Measurements from ENCODE around the gene PARVG. TPM values are rescaled to one million over a fixed set of nuclear protein-coding genes. Genes with fewer than 3 reads are reported as not detected.

The PARVG gene
- polyA plus RNA-seq, 2 of the 4 experiments (the other 2 are of a cell fraction), result not detected

DNA sequence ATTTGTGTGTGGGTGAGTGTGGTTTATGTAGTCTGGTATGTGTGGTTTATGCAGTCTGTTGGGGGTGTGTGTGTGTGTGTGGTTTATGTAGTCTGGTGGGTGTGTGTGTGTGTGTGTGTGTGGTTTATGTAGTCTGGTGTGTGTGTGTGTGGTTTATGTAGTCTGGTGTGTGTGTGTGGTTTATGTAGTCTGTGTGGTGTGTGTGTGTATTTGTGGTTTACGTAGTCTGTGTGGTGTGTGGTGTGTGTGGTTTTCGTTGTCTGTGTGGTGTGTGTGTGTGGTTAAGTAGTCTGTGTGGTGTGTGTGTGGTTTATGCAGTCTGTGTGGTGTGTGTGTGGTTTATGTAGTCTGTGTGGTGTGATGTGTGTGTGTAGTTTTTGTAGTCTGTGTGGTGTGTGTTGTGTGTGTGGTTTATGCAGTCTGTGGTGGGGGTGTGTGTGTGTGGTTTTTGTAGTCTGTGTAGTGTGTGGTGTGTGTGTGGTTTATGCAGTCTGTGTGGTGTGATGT, 26.2 kb upstream of the PARVG start:
- 93% methylated on average over 2 of the region's 2 CpGs for WGBS (ENCODE audit: missing lambda C conversion rate)
- ChIA-PET CTCF (no interaction called here), POLR2A (no interaction called here)
- no peak for FAIRE-seq
- no peak for TF ChIP-seq NFE2L2 (conservative IDR thresholded peaks at IDR 0.05; ENCODE audit: low read length)
- no peak for TF ChIP-seq BCL3 (IDR thresholded peaks at IDR 0.05)
- no peak for TF ChIP-seq MAZ (IDR thresholded peaks at IDR 0.05; ENCODE audit: borderline replicate concordance, low read depth, low read length)
- no peak for TF ChIP-seq GATA3 (IDR thresholded peaks at IDR 0.05; ENCODE audit: borderline replicate concordance)
- no peak for ATAC-seq
- no peak overlapping the region for H3K27ac ChIP-seq
- H3K9me3 ChIP-seq, result no peaks in the 10 kb centered on the region
- no peak overlapping the region for H3K4me3 ChIP-seq
- DNase-seq (ENCODE audit: low read depth in 1 of 2, low spot score in 1 of 2), result no peak
- no peak overlapping the region for H3K4me2 ChIP-seq
- H3K4me1 ChIP-seq, result no peaks in the 10 kb centered on the region

DNA sequence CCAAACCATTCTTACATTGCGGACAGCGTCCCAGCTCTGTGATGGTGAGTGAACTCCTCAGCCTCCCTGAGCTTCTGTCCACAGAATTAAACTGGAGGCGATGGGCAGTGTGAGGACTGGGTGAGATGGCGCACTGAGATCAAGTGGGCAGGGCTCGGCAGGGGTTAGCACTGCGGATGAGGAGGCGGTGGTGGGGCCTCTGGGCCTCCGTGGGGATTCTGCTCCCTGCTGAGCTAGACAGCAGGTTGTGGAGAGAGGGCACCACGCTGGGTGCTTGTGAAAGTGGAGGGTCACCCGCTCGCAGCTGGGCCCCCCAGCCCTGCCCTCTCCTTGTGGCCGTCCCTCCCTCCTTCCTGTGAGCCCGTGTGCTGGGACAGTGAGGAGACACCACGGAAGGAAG, 25.6 kb upstream of the PARVG start:
- POLR2A ChIA-PET, result interaction anchor here (0.5 kb wide), 1 partner anchor 433 kb away, joined by 3 read pairs; no protein-coding TSS in a partner anchor
- no peak for DNase-seq (ENCODE audit: low read depth in 1 of 2, low spot score in 1 of 2)
- TF ChIP-seq NR3C1 (IDR thresholded peaks at IDR 0.05) (no peak), ZSCAN20 (CRISPR knock-in tag; IDR thresholded peaks at IDR 0.05) (no peak), ZFP36 (IDR thresholded peaks at IDR 0.05; ENCODE audit: borderline replicate concordance, partially characterized antibody) (no peak)
- TF ChIP-seq, protein P1, sequence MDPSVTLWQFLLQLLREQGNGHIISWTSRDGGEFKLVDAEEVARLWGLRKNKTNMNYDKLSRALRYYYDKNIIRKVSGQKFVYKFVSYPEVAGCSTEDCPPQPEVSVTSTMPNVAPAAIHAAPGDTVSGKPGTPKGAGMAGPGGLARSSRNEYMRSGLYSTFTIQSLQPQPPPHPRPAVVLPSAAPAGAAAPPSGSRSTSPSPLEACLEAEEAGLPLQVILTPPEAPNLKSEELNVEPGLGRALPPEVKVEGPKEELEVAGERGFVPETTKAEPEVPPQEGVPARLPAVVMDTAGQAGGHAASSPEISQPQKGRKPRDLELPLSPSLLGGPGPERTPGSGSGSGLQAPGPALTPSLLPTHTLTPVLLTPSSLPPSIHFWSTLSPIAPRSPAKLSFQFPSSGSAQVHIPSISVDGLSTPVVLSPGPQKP (IDR thresholded peaks at IDR 0.05; ENCODE audit: low read depth, low read length), result no peak
- Histone ChIP-seq H3K4me3 (no peak overlapping the region), H3K9me3 (no peaks in the 10 kb centered on the region), H3K4me2 (no peak overlapping the region), H3K27ac (no peak overlapping the region), H3K4me1 (no peaks in the 10 kb centered on the region)
- no peak for FAIRE-seq
- 91% methylated on average over 10 of the region's 14 CpGs for WGBS (ENCODE audit: missing lambda C conversion rate)
- CTCF ChIA-PET, result no interaction called here
- ATAC-seq, result no peak

DNA sequence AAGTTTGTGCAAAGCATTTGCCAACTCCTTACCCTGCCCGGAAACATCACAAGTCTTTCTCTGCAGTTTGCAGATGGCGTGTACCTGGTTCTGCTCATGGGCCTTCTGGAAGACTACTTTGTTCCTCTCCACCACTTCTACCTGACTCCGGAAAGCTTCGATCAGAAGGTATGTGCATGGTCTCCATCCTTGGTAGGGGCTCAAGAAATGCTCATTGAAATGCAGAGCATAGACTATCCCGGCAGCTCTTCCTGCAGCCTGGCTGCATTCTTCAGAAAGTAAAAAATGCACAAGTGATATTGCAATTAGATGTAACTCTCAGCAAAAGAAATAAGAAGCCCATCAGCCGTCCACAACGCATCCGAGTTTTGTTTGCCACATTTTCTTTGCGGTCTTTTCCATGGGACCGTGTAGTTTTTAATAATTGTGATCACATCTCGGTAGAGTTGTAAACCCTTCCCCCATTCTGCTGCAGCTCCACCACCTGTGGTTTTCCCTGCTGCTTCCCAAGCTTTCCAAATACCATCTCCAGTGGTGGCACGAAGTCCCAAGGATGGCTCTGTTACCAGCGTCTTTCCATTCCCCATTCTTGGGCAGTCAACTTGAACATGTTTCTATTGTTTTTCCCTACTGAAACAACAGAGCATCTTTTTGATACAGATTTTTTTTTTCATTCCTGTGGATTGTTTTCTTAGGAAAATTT, 22.7 kb upstream of the PARVG start:
- H3K4me3 ChIP-seq, result no peak overlapping the region
- ATAC-seq, result no peak
- FAIRE-seq, result no peak
- no peak for DNase-seq (ENCODE audit: low read depth in 1 of 2, low spot score in 1 of 2)
- no peaks in the 10 kb centered on the region for H3K4me1 ChIP-seq
- no peak overlapping the region for H3K4me2 ChIP-seq
- ChIA-PET POLR2A (no interaction called here), CTCF (no interaction called here)
- H3K9me3 ChIP-seq, result no peaks in the 10 kb centered on the region
- WGBS (ENCODE audit: missing lambda C conversion rate), result 94% methylated on average over 13 of the region's 13 CpGs
- TF ChIP-seq SMC3 (IDR thresholded peaks at IDR 0.05), result no peak
- TF ChIP-seq USF2 (IDR thresholded peaks at IDR 0.05), result no peak
- H3K27ac ChIP-seq, result no peak overlapping the region

- DNase-seq (ENCODE audit: low read depth in 1 of 2, low spot score in 1 of 2), result no peak
- no peak for ATAC-seq
- POLR2A ChIA-PET, result no interaction called here
- H3K9me3 ChIP-seq, result no peaks in the 10 kb centered on the region
- no peak overlapping the region for H3K4me2 ChIP-seq
- no peak overlapping the region for H3K4me3 ChIP-seq
- no peak overlapping the region for H3K27ac ChIP-seq
- TF ChIP-seq CBX2 (IDR thresholded peaks at IDR 0.05; ENCODE audit: borderline replicate concordance, low read depth), result no peak
- no peak for TF ChIP-seq NFE2L2 (conservative IDR thresholded peaks at IDR 0.05; ENCODE audit: low read length)
- no peak for TF ChIP-seq ATOH8 (CRISPR knock-in tag; IDR thresholded peaks at IDR 0.05; ENCODE audit: low read depth)
- TF ChIP-seq, protein P2, sequence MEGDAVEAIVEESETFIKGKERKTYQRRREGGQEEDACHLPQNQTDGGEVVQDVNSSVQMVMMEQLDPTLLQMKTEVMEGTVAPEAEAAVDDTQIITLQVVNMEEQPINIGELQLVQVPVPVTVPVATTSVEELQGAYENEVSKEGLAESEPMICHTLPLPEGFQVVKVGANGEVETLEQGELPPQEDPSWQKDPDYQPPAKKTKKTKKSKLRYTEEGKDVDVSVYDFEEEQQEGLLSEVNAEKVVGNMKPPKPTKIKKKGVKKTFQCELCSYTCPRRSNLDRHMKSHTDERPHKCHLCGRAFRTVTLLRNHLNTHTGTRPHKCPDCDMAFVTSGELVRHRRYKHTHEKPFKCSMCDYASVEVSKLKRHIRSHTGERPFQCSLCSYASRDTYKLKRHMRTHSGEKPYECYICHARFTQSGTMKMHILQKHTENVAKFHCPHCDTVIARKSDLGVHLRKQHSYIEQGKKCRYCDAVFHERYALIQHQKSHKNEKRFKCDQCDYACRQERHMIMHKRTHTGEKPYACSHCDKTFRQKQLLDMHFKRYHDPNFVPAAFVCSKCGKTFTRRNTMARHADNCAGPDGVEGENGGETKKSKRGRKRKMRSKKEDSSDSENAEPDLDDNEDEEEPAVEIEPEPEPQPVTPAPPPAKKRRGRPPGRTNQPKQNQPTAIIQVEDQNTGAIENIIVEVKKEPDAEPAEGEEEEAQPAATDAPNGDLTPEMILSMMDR (IDR thresholded peaks at IDR 0.05), result no peak
- no peak for TF ChIP-seq BHLHE40 (IDR thresholded peaks at IDR 0.05; ENCODE audit: low read depth, low read length)
- TF ChIP-seq PBX3 (IDR thresholded peaks at IDR 0.05), result no peak
- TF ChIP-seq KDM5A (IDR thresholded peaks at IDR 0.05), result no peak
- no peak for TF ChIP-seq FOSB (CRISPR knock-in tag; IDR thresholded peaks at IDR 0.05)
- TF ChIP-seq MAX (IDR thresholded peaks at IDR 0.05), result no peak
- no peak for TF ChIP-seq E2F6 (IDR thresholded peaks at IDR 0.05; ENCODE audit: borderline replicate concordance, low read depth)
- CTCF ChIA-PET, result no interaction called here
- no peaks in the 10 kb centered on the region for H3K4me1 ChIP-seq
- no peak for FAIRE-seq
- whole genome bisulfite sequencing (ENCODE audit: missing lambda C conversion rate), result 86% methylated on average over 8 of the region's 8 CpGs
Observed at GRCh38 chr22:44158816-44159215, 21.9 kb upstream of the PARVG start.

All from A549 (cell line).